ENCODE data around the gene ZNF732.

The ZNF732 gene

DNA sequence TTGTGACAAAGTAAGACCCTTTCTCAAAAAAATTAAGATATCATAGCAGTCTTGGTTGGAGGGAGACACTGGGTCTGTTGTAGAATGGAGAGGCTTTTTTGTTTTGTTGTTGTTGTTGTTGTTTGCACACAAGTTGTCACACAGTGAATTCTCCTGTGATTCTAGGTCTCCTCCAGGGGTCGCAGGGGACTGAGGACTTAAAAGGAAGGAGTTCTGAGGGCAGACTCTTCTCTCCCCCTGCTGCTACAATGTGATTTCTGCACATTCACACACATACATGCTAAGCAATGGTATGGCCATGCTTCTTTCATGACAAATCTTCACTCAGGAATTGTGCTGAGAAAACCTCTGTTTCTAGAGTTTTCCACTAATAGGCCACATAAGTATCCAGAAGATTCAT lies 71.1 kb downstream of the ZNF732 start:
- H3K4me1 ChIP-seq (ENCODE audit: insufficient read depth, low read length): no peaks in the 10 kb centered on the region
- no peaks in the 10 kb centered on the region; the same call in 1 of the 2 replicates for H3K36me3 ChIP-seq (ENCODE audit: insufficient read depth, low read length)
- H3K9ac ChIP-seq (ENCODE audit: low read depth, low read length): no peak overlapping the region
- peaks cover 14% of the 10 kb centered on the region for H3K9me3 ChIP-seq (ENCODE audit: control insufficient read depth, insufficient read depth, low read length)

GRCh38 chr4:223913-224497 lies 81.3 kb downstream of the ZNF732 start:
- Histone ChIP-seq H3K9me3 (ENCODE audit: control insufficient read depth, insufficient read depth, low read length) (peaks cover 9% of the 10 kb centered on the region; the same call in 1 of the 2 replicates), H3K36me3 (ENCODE audit: insufficient read depth, low read length) (no peaks in the 10 kb centered on the region), H3K9ac (ENCODE audit: low read depth, low read length) (no peak overlapping the region), H3K4me1 (ENCODE audit: insufficient read depth, low read length) (no peaks in the 10 kb centered on the region)

All from ES-I3 (cell line).